Measurements from ENCODE around the gene ZCCHC9. TPM values are rescaled to one million over a fixed set of nuclear protein-coding genes. Genes with fewer than 3 reads are reported as not detected.

Gene ZCCHC9
- total and polyA plus RNA-seq, 2 donors (not counting 1 experiment from before 2014, with no cell fraction given), result 8.8 to 23.0 TPM

GRCh38 chr5:81355291-81356251 is 54.2 kb downstream of the ZCCHC9 start:
- ATAC-seq (ENCODE audit: low read depth) (no peak), DNase-seq (no peak)
- no peaks in the 10 kb centered on the region for H3K36me3 ChIP-seq (replicated peaks in 1 of 2; ENCODE audit: control extremely low read depth in 1 of 2, control insufficient read depth in 1 of 2, extremely low read depth in 1 of 2, insufficient read depth in 2 of 2, low read length in 1 of 2)
- H3K27ac Mint-ChIP-seq, result no peak overlapping the region
- peaks cover 0 to 3% (median 0%) of the 10 kb centered on the region in 4 experiments for H3K27me3 ChIP-seq (replicated peaks in 1 of 4; ENCODE audit: control extremely low read depth in 1 of 4, control insufficient read depth in 3 of 4, insufficient read depth in 4 of 4, low read length in 3 of 4)
- ChIA-PET POLR2A (no interaction called here), CTCF (no interaction called here)
- H3K9me3 ChIP-seq (ENCODE audit: control extremely low read depth in 1 of 3, control insufficient read depth in 2 of 3, insufficient read depth in 1 of 3, low read length in 2 of 3), result no peaks in the 10 kb centered on the region
- no peaks in the 10 kb centered on the region for H3K9me3 Mint-ChIP-seq (ENCODE audit: insufficient read depth)
- no peak overlapping the region for H3K27ac ChIP-seq (ENCODE audit: low read length in 2 of 2)
- no peaks in the 10 kb centered on the region for H4K20me1 ChIP-seq (ENCODE audit: control insufficient read depth, insufficient read depth, low read length, poor library complexity, severe bottlenecking)
- no peak overlapping the region for H2AFZ ChIP-seq (ENCODE audit: insufficient read depth, low read depth, low read length, poor library complexity, severe bottlenecking)
- TF ChIP-seq CTCF (IDR thresholded peaks at IDR 0.05) (no peak), EZH2 (IDR thresholded peaks at IDR 0.05; ENCODE audit: borderline replicate concordance, insufficient read depth, low read depth, low read length, poor library complexity, severe bottlenecking) (no peak)
- H3K79me2 ChIP-seq (ENCODE audit: control insufficient read depth, insufficient read depth, low read length), result no peaks in the 10 kb centered on the region
- no peak overlapping the region for H3K4me2 ChIP-seq (replicated peaks; ENCODE audit: low read depth, low read length, poor library complexity, severe bottlenecking)
- H3K27me3 Mint-ChIP-seq, result peaks cover 4% of the 10 kb centered on the region
- WGBS (ENCODE audit: insufficient coverage), result 100% methylated on average over 6 of the region's 11 CpGs
- H3K4me1 Mint-ChIP-seq, result no peaks in the 10 kb centered on the region
- H3K9ac ChIP-seq (ENCODE audit: low read length), result no peak overlapping the region
- H3K4me3 ChIP-seq (ENCODE audit: control extremely low read depth in 1 of 5, extremely low read depth in 1 of 5, insufficient read depth in 1 of 5, low read depth in 2 of 5, low read length in 4 of 5), result no peak overlapping the region
- no peaks in the 10 kb centered on the region for H3K4me1 ChIP-seq (ENCODE audit: control insufficient read depth in 2 of 2, insufficient read depth in 2 of 2, low read length in 2 of 2)
- intact Hi-C loops (cut with micrococcal nuclease), result no loop called here
- no peak overlapping the region for H3K4me3 Mint-ChIP-seq

GRCh38 chr5:81359108-81359507 is 57.7 kb downstream of the ZCCHC9 start:
- DNase-seq (no peak), ATAC-seq (ENCODE audit: low read depth) (no peak)
- CTCF ChIA-PET, result no interaction called here
- H3K4me1 ChIP-seq (ENCODE audit: control insufficient read depth in 2 of 2, insufficient read depth in 2 of 2, low read length in 2 of 2), result no peaks in the 10 kb centered on the region
- no peak overlapping the region for H3K4me3 ChIP-seq (ENCODE audit: control extremely low read depth in 1 of 5, extremely low read depth in 1 of 5, insufficient read depth in 1 of 5, low read depth in 2 of 5, low read length in 4 of 5)
- peaks cover 4% of the 10 kb centered on the region for H3K27me3 Mint-ChIP-seq
- H4K20me1 ChIP-seq (ENCODE audit: control insufficient read depth, insufficient read depth, low read length, poor library complexity, severe bottlenecking), result no peaks in the 10 kb centered on the region
- H3K4me1 Mint-ChIP-seq, result no peaks in the 10 kb centered on the region
- no peak overlapping the region for H3K27ac Mint-ChIP-seq
- H3K9me3 Mint-ChIP-seq (ENCODE audit: insufficient read depth), result no peaks in the 10 kb centered on the region
- no peak for TF ChIP-seq EZH2 (IDR thresholded peaks at IDR 0.05; ENCODE audit: borderline replicate concordance, insufficient read depth, low read depth, low read length, poor library complexity, severe bottlenecking)
- no peak for TF ChIP-seq CTCF (IDR thresholded peaks at IDR 0.05)
- H3K4me3 Mint-ChIP-seq, result no peak overlapping the region
- no peaks in the 10 kb centered on the region for H3K9me3 ChIP-seq (ENCODE audit: control extremely low read depth in 1 of 3, control insufficient read depth in 2 of 3, insufficient read depth in 1 of 3, low read length in 2 of 3)
- H3K4me2 ChIP-seq (replicated peaks; ENCODE audit: low read depth, low read length, poor library complexity, severe bottlenecking), result no peak overlapping the region
- POLR2A ChIA-PET, result no interaction called here
- H3K36me3 ChIP-seq (replicated peaks in 1 of 2; ENCODE audit: control extremely low read depth in 1 of 2, control insufficient read depth in 1 of 2, extremely low read depth in 1 of 2, insufficient read depth in 2 of 2, low read length in 1 of 2), result no peaks in the 10 kb centered on the region
- H3K27ac ChIP-seq (ENCODE audit: low read length in 2 of 2), result no peak overlapping the region
- no peak overlapping the region for H2AFZ ChIP-seq (ENCODE audit: insufficient read depth, low read depth, low read length, poor library complexity, severe bottlenecking)
- WGBS (ENCODE audit: insufficient coverage), result 100% methylated on average over 1 of the region's 5 CpGs
- H3K9ac ChIP-seq (ENCODE audit: low read length), result no peak overlapping the region
- H3K27me3 ChIP-seq (replicated peaks in 1 of 4; ENCODE audit: control extremely low read depth in 1 of 4, control insufficient read depth in 3 of 4, insufficient read depth in 4 of 4, low read length in 3 of 4), result peaks cover 0 to 3% (median 0%) of the 10 kb centered on the region in 4 experiments
- no peaks in the 10 kb centered on the region for H3K79me2 ChIP-seq (ENCODE audit: control insufficient read depth, insufficient read depth, low read length)
- intact Hi-C loops (cut with micrococcal nuclease), result no loop called here

Measured in B cell (primary cell).